ENCODE data around the gene PCDHGC3. TPM values are rescaled to one million over a fixed set of nuclear protein-coding genes. Genes with fewer than 3 reads are reported as not detected.

The PCDHGC3 gene
- total and polyA plus RNA-seq, 2 of the 8 experiments (the other 6 are each of a cell fraction or from before 2014, with no cell fraction given) = 4.7 to 18.6 TPM

DNA sequence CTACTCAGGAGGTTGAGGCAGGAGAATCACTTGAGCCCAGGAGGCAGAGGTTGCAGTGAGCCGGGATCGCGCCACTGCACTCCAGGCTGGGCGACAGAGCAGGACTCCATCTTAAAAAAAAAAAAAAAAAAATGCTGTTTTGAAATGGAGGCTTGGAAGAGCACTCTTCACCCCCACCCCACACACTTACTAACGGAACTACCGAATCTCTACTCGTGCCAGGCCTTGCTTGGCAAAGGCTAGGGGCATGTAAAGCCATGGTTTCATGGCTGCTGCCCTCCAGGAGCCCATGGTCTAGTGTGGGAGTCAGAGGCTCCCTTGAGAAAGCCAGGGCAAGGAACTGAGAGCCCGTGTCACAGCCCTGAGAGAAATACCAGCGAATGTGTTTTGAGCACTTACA lies 34.4 kb downstream of the PCDHGC3 start (continued):
- TF ChIP-seq, protein P1, sequence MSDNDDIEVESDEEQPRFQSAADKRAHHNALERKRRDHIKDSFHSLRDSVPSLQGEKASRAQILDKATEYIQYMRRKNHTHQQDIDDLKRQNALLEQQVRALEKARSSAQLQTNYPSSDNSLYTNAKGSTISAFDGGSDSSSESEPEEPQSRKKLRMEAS (IDR thresholded peaks at IDR 0.05) = no peak
- TF ChIP-seq SP2 (IDR thresholded peaks at IDR 0.05; ENCODE audit: low read length) (no peak), SIRT6 (IDR thresholded peaks at IDR 0.05; ENCODE audit: low read length) (no peak), CBX5 (IDR thresholded peaks at IDR 0.05; ENCODE audit: low read depth, low read length) (no peak)
